Suprapubic skin (tissue), 4 donors: ENCODE data around the gene GALNT17.

Source experiments
- POLR2A ChIP-seq, 2 donors: fragments of 450-650 bp; IDR thresholded peaks; one replicate each; pipeline ENCODE4 v1.6.1; 2017; ENCODE audit warnings: antibody characterized with exemption in 2 of 2, mild to moderate bottlenecking in 2 of 2, moderate library complexity in 2 of 2
- POLR2AphosphoS5 ChIP-seq, 3 donors: sonication (generic); formaldehyde crosslinking; IDR thresholded peaks; one replicate each; pipeline ENCODE4 v1.6.1; 2017; ENCODE audit warnings: antibody characterized with exemption in 3 of 3
- TF ChIP-seq, protein P1 (sequence below), 2 donors: fragments of 200-600 bp in 1 of 2; fragments of 450-650 bp in 1 of 2; sonication (generic) in 1 of 2; IDR thresholded peaks; one replicate each; pipeline ENCODE4 v1.5.1; 2016 to 2019; ENCODE audit warnings: antibody characterized with exemption in 2 of 2, mild to moderate bottlenecking in 1 of 2, moderate library complexity in 1 of 2

GRCh38 chr7:71208881-71209280 lies 76.9 kb downstream of the GALNT17 start:
- TF ChIP-seq POLR2A (IDR thresholded peaks at IDR 0.05) (no peak), POLR2AphosphoS5 (IDR thresholded peaks at IDR 0.05) (no peak)
- TF ChIP-seq, protein P1, sequence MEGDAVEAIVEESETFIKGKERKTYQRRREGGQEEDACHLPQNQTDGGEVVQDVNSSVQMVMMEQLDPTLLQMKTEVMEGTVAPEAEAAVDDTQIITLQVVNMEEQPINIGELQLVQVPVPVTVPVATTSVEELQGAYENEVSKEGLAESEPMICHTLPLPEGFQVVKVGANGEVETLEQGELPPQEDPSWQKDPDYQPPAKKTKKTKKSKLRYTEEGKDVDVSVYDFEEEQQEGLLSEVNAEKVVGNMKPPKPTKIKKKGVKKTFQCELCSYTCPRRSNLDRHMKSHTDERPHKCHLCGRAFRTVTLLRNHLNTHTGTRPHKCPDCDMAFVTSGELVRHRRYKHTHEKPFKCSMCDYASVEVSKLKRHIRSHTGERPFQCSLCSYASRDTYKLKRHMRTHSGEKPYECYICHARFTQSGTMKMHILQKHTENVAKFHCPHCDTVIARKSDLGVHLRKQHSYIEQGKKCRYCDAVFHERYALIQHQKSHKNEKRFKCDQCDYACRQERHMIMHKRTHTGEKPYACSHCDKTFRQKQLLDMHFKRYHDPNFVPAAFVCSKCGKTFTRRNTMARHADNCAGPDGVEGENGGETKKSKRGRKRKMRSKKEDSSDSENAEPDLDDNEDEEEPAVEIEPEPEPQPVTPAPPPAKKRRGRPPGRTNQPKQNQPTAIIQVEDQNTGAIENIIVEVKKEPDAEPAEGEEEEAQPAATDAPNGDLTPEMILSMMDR (IDR thresholded peaks at IDR 0.05) = no peak
